ENCODE results near the gene CYB5R4.

DNA sequence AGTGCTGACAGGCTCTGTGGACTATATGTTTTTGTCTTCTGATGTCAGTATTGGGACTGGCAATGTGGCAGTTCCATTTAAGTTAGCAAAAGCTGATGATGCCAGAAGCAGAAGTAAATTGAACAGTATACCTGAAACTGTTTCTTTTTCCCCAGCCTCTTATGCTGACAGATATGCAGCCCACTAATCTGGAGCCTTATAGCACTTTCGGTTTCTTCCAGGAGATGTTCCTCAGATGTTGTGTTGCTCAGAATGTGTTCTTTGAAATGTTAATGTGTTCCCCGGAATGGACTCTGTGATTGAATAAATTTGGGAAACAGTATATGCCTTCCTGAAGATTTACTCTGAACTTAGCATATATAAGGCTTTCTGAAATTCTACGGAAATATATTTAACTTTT, 93.3 kb downstream of the CYB5R4 start:
- TF ChIP-seq, protein P1, sequence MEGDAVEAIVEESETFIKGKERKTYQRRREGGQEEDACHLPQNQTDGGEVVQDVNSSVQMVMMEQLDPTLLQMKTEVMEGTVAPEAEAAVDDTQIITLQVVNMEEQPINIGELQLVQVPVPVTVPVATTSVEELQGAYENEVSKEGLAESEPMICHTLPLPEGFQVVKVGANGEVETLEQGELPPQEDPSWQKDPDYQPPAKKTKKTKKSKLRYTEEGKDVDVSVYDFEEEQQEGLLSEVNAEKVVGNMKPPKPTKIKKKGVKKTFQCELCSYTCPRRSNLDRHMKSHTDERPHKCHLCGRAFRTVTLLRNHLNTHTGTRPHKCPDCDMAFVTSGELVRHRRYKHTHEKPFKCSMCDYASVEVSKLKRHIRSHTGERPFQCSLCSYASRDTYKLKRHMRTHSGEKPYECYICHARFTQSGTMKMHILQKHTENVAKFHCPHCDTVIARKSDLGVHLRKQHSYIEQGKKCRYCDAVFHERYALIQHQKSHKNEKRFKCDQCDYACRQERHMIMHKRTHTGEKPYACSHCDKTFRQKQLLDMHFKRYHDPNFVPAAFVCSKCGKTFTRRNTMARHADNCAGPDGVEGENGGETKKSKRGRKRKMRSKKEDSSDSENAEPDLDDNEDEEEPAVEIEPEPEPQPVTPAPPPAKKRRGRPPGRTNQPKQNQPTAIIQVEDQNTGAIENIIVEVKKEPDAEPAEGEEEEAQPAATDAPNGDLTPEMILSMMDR (conservative IDR thresholded peaks at IDR 0.05 in 1 of 2, IDR thresholded peaks at IDR 0.05 in 1 of 2; ENCODE audit: extremely low read depth in 1 of 2, insufficient read depth in 1 of 2, low read depth in 1 of 2, low read length in 2 of 2): no peak
- no peak for TF ChIP-seq EZH2 (IDR thresholded peaks at IDR 0.05; ENCODE audit: borderline replicate concordance, low read length)
